GM19395 (cell line): Measurements from ENCODE around the gene ZNF471.

Experiments used
- ATAC-seq: cut with Tn5 transposase; IDR thresholded peaks from one replicate; pipeline ENCODE4 v1.9.1; 2021; ENCODE audit warnings: mild to moderate bottlenecking, moderate library complexity; ENCODE audit not compliant: unreplicated experiment

Gene ZNF471

GRCh38 chr19:56507446-56508289 is at the start of gene ZNF471:
TSS of gene ZNF471 (plus strand) at chr19:56507855. CDS start at chr19:56511572, 3,717 bp downstream.
- no peak for ATAC-seq

- ATAC-seq = no peak
Measured at GRCh38 chr19:56474308-56474707, 33.3 kb upstream of the ZNF471 start.

- ATAC-seq = no peak
Measured at GRCh38 chr19:56476093-56476492, 31.6 kb upstream of the ZNF471 start.

- ATAC-seq = no peak
Measured at GRCh38 chr19:56476651-56477428, 30.8 kb upstream of the ZNF471 start, which contains the start of gene ZNF667. TSS of gene ZNF667 (minus strand) at chr19:56477345. CDS start at chr19:56462370, 14,975 bp downstream.

GRCh38 chr19:56477429-56478338 is 30.0 kb upstream of the ZNF471 start:
- no peak for ATAC-seq

GRCh38 chr19:56491399-56491798 is 16.3 kb upstream of the ZNF471 start:
- ATAC-seq = no peak

GRCh38 chr19:56504581-56504980 is 3.1 kb upstream of the ZNF471 start:
- ATAC-seq = no peak

GRCh38 chr19:56508290-56508778 is 679 bp downstream of the ZNF471 start:
- ATAC-seq = no peak

GRCh38 chr19:56525214-56525860 is 17.7 kb downstream of the ZNF471 start:
- no peak for ATAC-seq

- no peak for ATAC-seq
Measured at GRCh38 chr19:56537442-56537841, 29.8 kb downstream of the ZNF471 start.

GRCh38 chr19:56538254-56538760 is 30.7 kb downstream of the ZNF471 start:
- ATAC-seq = peak; percentile 90

- no peak for ATAC-seq
Measured at GRCh38 chr19:56538761-56539263, 31.2 kb downstream of the ZNF471 start, which contains the start of gene ZFP28. TSS of gene ZFP28 (plus strand) at chr19:56538948. CDS start at chr19:56539019, 71 bp downstream.

- no peak for ATAC-seq
Measured at GRCh38 chr19:56543776-56544175, 36.1 kb downstream of the ZNF471 start.

GRCh38 chr19:56547535-56547934 is 39.9 kb downstream of the ZNF471 start:
- no peak for ATAC-seq

- ATAC-seq = no peak
Measured at GRCh38 chr19:56554272-56554869, 46.7 kb downstream of the ZNF471 start.

- ATAC-seq = no peak
Measured at GRCh38 chr19:56562766-56563165, 55.1 kb downstream of the ZNF471 start.

- peak; percentile 58 for ATAC-seq
Measured at GRCh38 chr19:56566904-56567273, 59.2 kb downstream of the ZNF471 start.

GRCh38 chr19:56567274-56568120 is 59.8 kb downstream of the ZNF471 start, which contains the start of gene ZNF470:
TSS of gene ZNF470 (plus strand) at chr19:56567468. CDS start at chr19:56570312, 2,844 bp downstream.
- ATAC-seq = peak; percentile 98
